ENCODE results near the gene LRRC36. TPM values are rescaled to one million over a fixed set of nuclear protein-coding genes. Genes with fewer than 3 reads are reported as not detected.

Gene LRRC36
- total and polyA plus RNA-seq, 2 of the 13 experiments (the other 11 are each of a cell fraction or from before 2014, with no cell fraction given), result 0.12 to 0.15 TPM

- TF ChIP-seq ZNF546 (CRISPR knock-in tag; conservative IDR thresholded peaks at IDR 0.05) (peak; percentile 62; the same call in 1 of the 2 replicates), MED13 (CRISPR knock-in tag; IDR thresholded peaks at IDR 0.05) (peak; percentile 39; the same call in 1 of the 2 replicates), HMG20A (CRISPR knock-in tag; IDR thresholded peaks at IDR 0.05; ENCODE audit: borderline replicate concordance) (no peak), ZMAT3 (CRISPR knock-in tag; conservative IDR thresholded peaks at IDR 0.05) (0 out of 2 replicates have a peak, but pooled peaks have one; percentile 1), SOX13 (IDR thresholded peaks at IDR 0.05) (no peak), SOX13 (CRISPR knock-in tag; conservative IDR thresholded peaks at IDR 0.05 in 1 of 2, IDR thresholded peaks at IDR 0.05 in 1 of 2) (peak in 1 of 2 experiments; percentile 21; a peak in 1 of 4 replicates), BCL3 (CRISPR knock-in tag; IDR thresholded peaks at IDR 0.05) (no peak), ZNF891 (CRISPR knock-in tag; IDR thresholded peaks at IDR 0.05) (peak; percentile 79; the same call in 1 of the 2 replicates), KMT2A (CRISPR knock-in tag; IDR thresholded peaks at IDR 0.05) (peak; percentile 42; the same call in 1 of the 2 replicates), ZNF7 (CRISPR knock-in tag; IDR thresholded peaks at IDR 0.05) (0 out of 2 replicates have a peak, but pooled peaks have one; percentile 5), TEAD2 (CRISPR knock-in tag; IDR thresholded peaks at IDR 0.05) (peak; percentile 87), ISX (CRISPR knock-in tag; conservative IDR thresholded peaks at IDR 0.05) (0 out of 2 replicates have a peak, but pooled peaks have one; percentile 45), ZFX (CRISPR knock-in tag; IDR thresholded peaks at IDR 0.05; ENCODE audit: low read depth) (peak; percentile 94), MED1 (CRISPR knock-in tag; IDR thresholded peaks at IDR 0.05) (peak; percentile 19; the same call in 1 of the 2 replicates), CSRNP1 (CRISPR knock-in tag; IDR thresholded peaks at IDR 0.05) (peak; percentile 12; the same call in 1 of the 2 replicates), NBN (conservative IDR thresholded peaks at IDR 0.05) (no peak), KLF13 (CRISPR knock-in tag; IDR thresholded peaks at IDR 0.05) (peak; percentile 78; the same call in 1 of the 2 replicates), ZNF207 (IDR thresholded peaks at IDR 0.05; ENCODE audit: borderline replicate concordance) (no peak), ZBTB7B (CRISPR knock-in tag; IDR thresholded peaks at IDR 0.05) (peak; percentile 35; the same call in 1 of the 2 replicates), NFE2L2 (IDR thresholded peaks at IDR 0.05; ENCODE audit: low read length) (no peak), CHCHD3 (CRISPR knock-in tag; IDR thresholded peaks at IDR 0.05) (peak; percentile 16; the same call in 1 of the 2 replicates)
- TF ChIP-seq, protein P1, sequence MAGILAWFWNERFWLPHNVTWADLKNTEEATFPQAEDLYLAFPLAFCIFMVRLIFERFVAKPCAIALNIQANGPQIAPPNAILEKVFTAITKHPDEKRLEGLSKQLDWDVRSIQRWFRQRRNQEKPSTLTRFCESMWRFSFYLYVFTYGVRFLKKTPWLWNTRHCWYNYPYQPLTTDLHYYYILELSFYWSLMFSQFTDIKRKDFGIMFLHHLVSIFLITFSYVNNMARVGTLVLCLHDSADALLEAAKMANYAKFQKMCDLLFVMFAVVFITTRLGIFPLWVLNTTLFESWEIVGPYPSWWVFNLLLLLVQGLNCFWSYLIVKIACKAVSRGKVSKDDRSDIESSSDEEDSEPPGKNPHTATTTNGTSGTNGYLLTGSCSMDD (CRISPR knock-in tag; IDR thresholded peaks at IDR 0.05), result peak; percentile 61; the same call in 1 of the 2 replicates
- TF ChIP-seq, protein P2, sequence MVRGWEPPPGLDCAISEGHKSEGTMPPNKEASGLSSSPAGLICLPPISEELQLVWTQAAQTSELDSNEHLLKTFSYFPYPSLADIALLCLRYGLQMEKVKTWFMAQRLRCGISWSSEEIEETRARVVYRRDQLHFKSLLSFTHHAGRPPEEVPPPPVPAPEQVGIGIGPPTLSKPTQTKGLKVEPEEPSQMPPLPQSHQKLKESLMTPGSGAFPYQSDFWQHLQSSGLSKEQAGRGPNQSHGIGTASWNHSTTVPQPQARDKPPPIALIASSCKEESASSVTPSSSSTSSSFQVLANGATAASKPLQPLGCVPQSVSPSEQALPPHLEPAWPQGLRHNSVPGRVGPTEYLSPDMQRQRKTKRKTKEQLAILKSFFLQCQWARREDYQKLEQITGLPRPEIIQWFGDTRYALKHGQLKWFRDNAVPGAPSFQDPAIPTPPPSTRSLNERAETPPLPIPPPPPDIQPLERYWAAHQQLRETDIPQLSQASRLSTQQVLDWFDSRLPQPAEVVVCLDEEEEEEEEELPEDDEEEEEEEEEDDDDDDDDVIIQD (CRISPR knock-in tag; IDR thresholded peaks at IDR 0.05; ENCODE audit: low read depth), result peak; percentile 28; the same call in 1 of the 2 replicates
- TF ChIP-seq, protein P3, sequence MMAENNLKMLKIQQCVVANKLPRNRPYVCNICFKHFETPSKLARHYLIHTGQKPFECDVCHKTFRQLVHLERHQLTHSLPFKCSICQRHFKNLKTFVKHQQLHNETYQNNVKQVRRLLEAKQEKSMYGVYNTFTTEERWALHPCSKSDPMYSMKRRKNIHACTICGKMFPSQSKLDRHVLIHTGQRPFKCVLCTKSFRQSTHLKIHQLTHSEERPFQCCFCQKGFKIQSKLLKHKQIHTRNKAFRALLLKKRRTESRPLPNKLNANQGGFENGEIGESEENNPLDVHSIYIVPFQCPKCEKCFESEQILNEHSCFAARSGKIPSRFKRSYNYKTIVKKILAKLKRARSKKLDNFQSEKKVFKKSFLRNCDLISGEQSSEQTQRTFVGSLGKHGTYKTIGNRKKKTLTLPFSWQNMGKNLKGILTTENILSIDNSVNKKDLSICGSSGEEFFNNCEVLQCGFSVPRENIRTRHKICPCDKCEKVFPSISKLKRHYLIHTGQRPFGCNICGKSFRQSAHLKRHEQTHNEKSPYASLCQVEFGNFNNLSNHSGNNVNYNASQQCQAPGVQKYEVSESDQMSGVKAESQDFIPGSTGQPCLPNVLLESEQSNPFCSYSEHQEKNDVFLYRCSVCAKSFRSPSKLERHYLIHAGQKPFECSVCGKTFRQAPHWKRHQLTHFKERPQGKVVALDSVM (CRISPR knock-in tag; IDR thresholded peaks at IDR 0.05), result no peak
Measured at GRCh38 chr16:67278773-67279295, 47.8 kb upstream of the LRRC36 start (continued).
